Peyer's patch (tissue), 4 donors: ENCODE results near the gene RIOK3.

Experiments
- CTCF ChIP-seq, 6 experiments: fragments of 450-650 bp in 4 of 6; fragments of 200-600 bp in 2 of 6; sonication (generic) in 1 of 6; IDR thresholded peaks; one replicate each; pipeline ENCODE4 v1.5.1; 2017 to 2019; ENCODE audit warnings: antibody characterized with exemption in 6 of 6, mild to moderate bottlenecking in 3 of 6, moderate library complexity in 1 of 6
- POLR2A ChIP-seq, 2 donors: fragments of 450-650 bp; IDR thresholded peaks; one replicate each; pipeline ENCODE4 v1.5.1; 2017; ENCODE audit warnings: antibody characterized with exemption in 2 of 2, mild to moderate bottlenecking in 2 of 2, moderate library complexity in 2 of 2

- TF ChIP-seq CTCF (IDR thresholded peaks at IDR 0.05) (no peak), POLR2A (IDR thresholded peaks at IDR 0.05) (no peak)
Measured at GRCh38 chr18:23451011-23451410, 2.1 kb upstream of the RIOK3 start.
